Testis (tissue), 3 donors: ENCODE results near the gene C12orf57. TPM values are rescaled to one million over a fixed set of nuclear protein-coding genes. Genes with fewer than 3 reads are reported as not detected.
A peak's percentile ranks its signal among the peaks of the same experiment; 100 is the strongest.

Experiments
- DNase-seq: peaks from one replicate; pipeline ENCODE4 v3.0.0-alpha.2; 2019
- H3K27ac ChIP-seq, 2 donors: fragments of 200-600 bp; sonication (generic); one replicate each; pipeline ENCODE4 v1.5.1; 2019
- H3K27me3 ChIP-seq: fragments of 200-600 bp; sonication (generic); one replicate; pipeline ENCODE4 v1.5.1; 2019
- H3K36me3 ChIP-seq: fragments of 200-600 bp; sonication (generic); one replicate; pipeline ENCODE4 v1.5.1; 2017; ENCODE audit warnings: low read depth; ENCODE audit errors: missing control alignments
- H3K4me1 ChIP-seq: fragments of 200-600 bp; sonication (generic); one replicate; pipeline ENCODE4 v1.5.1; 2019
- H3K4me3 ChIP-seq, 2 donors: fragments of 200-600 bp; sonication (generic); one replicate each; pipeline ENCODE4 v1.5.1; 2017 to 2019
- H3K9me3 ChIP-seq: fragments of 200-600 bp; sonication (generic); one replicate; pipeline ENCODE4 v1.5.1; 2017
- CTCF ChIP-seq, 3 experiments: fragments of 450-650 bp in 2 of 3; fragments of 200-600 bp in 1 of 3; sonication (generic) in 1 of 3; IDR thresholded peaks; one replicate each; pipeline ENCODE4 v1.5.1; 2016 to 2019; ENCODE audit warnings: antibody characterized with exemption in 3 of 3, mild to moderate bottlenecking in 2 of 3, moderate library complexity in 1 of 3
- POLR2A ChIP-seq: fragments of 450-650 bp; IDR thresholded peaks from one replicate; pipeline ENCODE4 v1.6.1; 2017; ENCODE audit warnings: antibody characterized with exemption, mild to moderate bottlenecking, moderate library complexity
- WGBS, 2 donors: methylation state at CpG; one replicate each; pipeline ENCODE4 v1.1.5; 2018; 5-methylcytosine and 5-hydroxymethylcytosine counted together
- intact Hi-C: fragments of 100-400 bp; cut with DNase I; formaldehyde crosslinking; loops from one replicate; pipeline ENCODE4 v1.15.1; 2023; ENCODE audit warnings: low total_unique reads
- polyA plus RNA-seq: library from polyadenylated mRNA; stranded (reverse); fragments of 350-450 nt; fragmentation: Illumina TruSeq; extraction: RNeasy Lipid Tissue Mini Kit (QIAGEN cat#74804); gene quantifications from one replicate; pipeline ENCODE4 v1.2.3, GENCODE V29; 2014; ENCODE audit warnings: low read depth, low replicate concordance; ENCODE audit not compliant: insufficient read depth
- total RNA-seq, 2 donors: library from RNA; depleted of rRNA; stranded (reverse); fragments of >200 nt; gene quantifications; one replicate each; pipeline ENCODE4 v1.2.3, GENCODE V29; 2016

The C12orf57 gene
- total and polyA plus RNA-seq, 3 donors from 2014 or later: 141 to 236 (median 143) TPM

GRCh38 chr12:6955108-6956020 is 11.5 kb downstream of the C12orf57 start:
- Histone ChIP-seq H3K9me3 (no peaks in the 10 kb centered on the region), H3K36me3 (no peaks in the 10 kb centered on the region), H3K4me1 (peaks cover 20% of the 10 kb centered on the region), H3K27me3 (no peaks in the 10 kb centered on the region), H3K27ac (peak overlapping the region in 1 of 2 donors; percentile 39), H3K4me3 (no peak overlapping the region)
- DNase-seq: no peak
- 79 to 85% methylated on average over 8 to 22 of the region's 22 CpGs for WGBS, 2 donors
- TF ChIP-seq POLR2A: no peak
- no peak for TF ChIP-seq CTCF (IDR thresholded peaks at IDR 0.05)
- intact Hi-C loops: no loop called here

DNA sequence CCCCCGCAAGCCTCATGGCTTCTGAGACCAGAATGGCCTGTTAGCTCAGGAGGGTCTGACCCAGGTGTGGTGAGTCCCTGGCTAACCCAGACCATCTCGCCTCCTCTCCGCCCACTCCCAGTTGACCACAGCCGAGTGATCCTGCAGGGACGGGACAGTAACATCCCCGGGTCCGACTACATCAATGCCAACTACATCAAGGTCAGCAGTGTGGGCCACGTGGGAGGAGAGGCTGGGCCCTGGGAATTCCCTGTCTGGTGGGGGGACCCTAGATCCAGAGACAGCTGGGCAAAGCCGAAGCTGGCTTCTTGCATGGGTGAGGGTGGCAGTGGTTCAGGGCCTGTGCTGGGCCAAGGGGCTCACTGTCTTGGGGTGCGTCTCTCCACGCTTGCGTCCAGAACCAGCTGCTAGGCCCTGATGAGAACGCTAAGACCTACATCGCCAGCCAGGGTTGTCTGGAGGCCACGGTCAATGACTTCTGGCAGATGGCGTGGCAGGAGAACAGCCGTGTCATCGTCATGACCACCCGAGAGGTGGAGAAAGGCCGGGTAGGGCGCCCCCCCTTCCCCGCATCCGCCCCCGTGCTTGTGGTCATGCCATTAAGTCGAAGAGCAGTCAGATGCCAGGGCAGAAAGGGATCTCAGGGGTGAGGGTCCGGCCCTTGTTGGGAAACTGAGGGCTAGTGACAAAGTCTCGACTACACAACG is 12.4 kb downstream of the C12orf57 start:
- TF ChIP-seq POLR2A: no peak
- TF ChIP-seq CTCF (IDR thresholded peaks at IDR 0.05): no peak
- Histone ChIP-seq H3K27ac (no peak overlapping the region), H3K4me1 (peaks cover 27% of the 10 kb centered on the region), H3K36me3 (no peaks in the 10 kb centered on the region), H3K27me3 (no peaks in the 10 kb centered on the region), H3K4me3 (no peak overlapping the region), H3K9me3 (no peaks in the 10 kb centered on the region)
- DNase-seq: no peak
- intact Hi-C loops: no loop called here
- WGBS, 2 donors: 70 to 75% methylated on average over 11 to 28 of the region's 28 CpGs

DNA sequence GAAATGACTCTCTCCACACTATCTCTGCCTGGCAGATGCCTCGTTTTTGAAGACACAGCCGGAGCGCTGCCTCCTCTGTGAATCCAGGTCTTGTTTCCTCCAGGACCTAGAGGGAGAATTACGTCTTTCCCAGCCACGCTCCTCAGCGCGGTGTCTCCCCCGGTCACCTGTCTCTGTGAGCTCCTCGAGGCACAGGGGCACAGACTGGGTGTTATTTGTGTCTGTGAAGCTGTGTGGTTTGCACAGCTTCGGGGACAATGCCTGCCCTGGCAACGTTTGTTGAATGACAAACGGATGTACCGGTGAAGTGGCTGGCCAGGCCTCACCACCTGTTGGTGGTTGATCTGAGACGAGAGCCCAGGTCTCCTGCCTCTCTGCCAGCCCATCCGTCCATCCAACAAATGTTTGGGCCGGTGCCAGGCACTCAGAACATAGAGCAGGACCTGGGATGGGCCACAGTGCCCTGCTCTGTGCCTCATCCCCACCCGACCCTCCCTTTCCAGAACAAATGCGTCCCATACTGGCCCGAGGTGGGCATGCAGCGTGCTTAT is 13.4 kb downstream of the C12orf57 start:
- Histone ChIP-seq H3K36me3 (no peaks in the 10 kb centered on the region), H3K9me3 (no peaks in the 10 kb centered on the region), H3K27ac (no peak overlapping the region), H3K4me3 (no peak overlapping the region), H3K27me3 (no peaks in the 10 kb centered on the region), H3K4me1 (peaks cover 37% of the 10 kb centered on the region)
- TF ChIP-seq POLR2A (no peak), CTCF (IDR thresholded peaks at IDR 0.05) (no peak)
- no peak for DNase-seq
- 84 to 86% methylated on average over 19 to 20 of the region's 20 CpGs for WGBS, 2 donors
- intact Hi-C loops: no loop called here

DNA sequence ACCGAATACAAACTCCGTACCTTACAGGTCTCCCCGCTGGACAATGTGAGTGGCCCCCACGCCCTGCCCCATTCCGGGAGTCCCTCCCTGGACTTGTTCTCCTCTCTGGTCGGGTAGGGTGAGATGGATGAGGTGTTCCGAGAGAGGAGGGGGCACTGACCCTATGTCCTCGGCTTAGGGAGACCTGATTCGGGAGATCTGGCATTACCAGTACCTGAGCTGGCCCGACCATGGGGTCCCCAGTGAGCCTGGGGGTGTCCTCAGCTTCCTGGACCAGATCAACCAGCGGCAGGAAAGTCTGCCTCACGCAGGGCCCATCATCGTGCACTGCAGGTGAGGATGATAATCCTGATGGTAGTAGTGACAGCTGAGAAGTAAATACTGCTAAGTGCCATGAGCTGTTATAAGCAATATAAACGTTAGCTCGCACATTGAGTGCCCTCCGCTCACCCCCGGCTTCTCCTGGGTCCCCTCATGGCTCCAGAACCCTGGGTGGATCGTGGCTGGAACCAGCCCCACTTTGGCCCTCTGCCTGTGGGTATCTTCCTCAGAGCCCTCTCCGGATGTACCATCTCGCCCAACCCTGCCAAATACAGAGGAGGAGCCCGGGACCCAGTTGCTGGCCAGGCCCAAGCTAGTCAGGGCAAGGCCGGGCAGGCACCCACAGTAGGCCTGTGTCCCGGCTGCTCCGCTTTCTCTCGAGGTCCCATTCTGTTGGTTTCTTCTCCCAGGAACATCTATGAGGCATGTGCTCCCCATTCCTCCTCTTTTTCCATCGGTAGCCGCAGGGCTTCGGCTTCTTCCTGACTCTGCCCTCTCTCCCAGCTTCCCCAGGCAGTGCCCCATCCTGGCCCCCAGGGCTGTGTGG is 14.2 kb downstream of the C12orf57 start:
- WGBS, 2 donors: 85 to 89% methylated on average over 19 to 28 of the region's 28 CpGs
- Histone ChIP-seq H3K36me3 (no peaks in the 10 kb centered on the region), H3K27me3 (no peaks in the 10 kb centered on the region), H3K9me3 (no peaks in the 10 kb centered on the region), H3K4me1 (peaks cover 39% of the 10 kb centered on the region), H3K4me3 (no peak overlapping the region), H3K27ac (no peak overlapping the region)
- intact Hi-C loops: no loop called here
- no peak for DNase-seq
- no peak for TF ChIP-seq POLR2A
- TF ChIP-seq CTCF (IDR thresholded peaks at IDR 0.05): no peak
